IPS-20b (cell line): Measurements from ENCODE around the gene UBE2V1.
"Not testable (repeated sequence)": the region's sequence is repeated elsewhere in the genome, so short reads cannot be mapped to it uniquely, and the experiment has no call there.

Experiments
- H3K27ac ChIP-seq: one replicate; pipeline ENCODE4 v1.5.1; 2013; ENCODE audit warnings: low read length
- H3K27me3 ChIP-seq: 2 replicates; pipeline ENCODE4 v1.6.1; 2013; ENCODE audit warnings: mild to moderate bottlenecking, low read length, inconsistent platforms; ENCODE audit not compliant: insufficient read depth
- H3K36me3 ChIP-seq: 2 replicates; pipeline ENCODE4 v1.6.1; 2013; ENCODE audit warnings: low read depth, mild to moderate bottlenecking, inconsistent platforms, low read length, moderate library complexity; ENCODE audit not compliant: insufficient read depth
- H3K4me1 ChIP-seq: 2 replicates; pipeline ENCODE4 v1.6.1; 2013; ENCODE audit warnings: mild to moderate bottlenecking, control low read depth, inconsistent platforms, low read length, moderate library complexity; ENCODE audit not compliant: insufficient read depth
- H3K4me3 ChIP-seq: 2 replicates; pipeline ENCODE4 v1.5.1; 2013; ENCODE audit warnings: mild to moderate bottlenecking, low read length, inconsistent platforms
- H3K9ac ChIP-seq: 2 replicates; pipeline ENCODE4 v1.6.1; 2013; ENCODE audit warnings: low read depth, mild to moderate bottlenecking, inconsistent platforms, low read length, moderate library complexity
- H3K9me3 ChIP-seq: 2 replicates; pipeline ENCODE4 v1.6.1; 2013; ENCODE audit warnings: mild to moderate bottlenecking, low read depth, low read length, inconsistent platforms; ENCODE audit not compliant: insufficient read depth

Gene UBE2V1

DNA sequence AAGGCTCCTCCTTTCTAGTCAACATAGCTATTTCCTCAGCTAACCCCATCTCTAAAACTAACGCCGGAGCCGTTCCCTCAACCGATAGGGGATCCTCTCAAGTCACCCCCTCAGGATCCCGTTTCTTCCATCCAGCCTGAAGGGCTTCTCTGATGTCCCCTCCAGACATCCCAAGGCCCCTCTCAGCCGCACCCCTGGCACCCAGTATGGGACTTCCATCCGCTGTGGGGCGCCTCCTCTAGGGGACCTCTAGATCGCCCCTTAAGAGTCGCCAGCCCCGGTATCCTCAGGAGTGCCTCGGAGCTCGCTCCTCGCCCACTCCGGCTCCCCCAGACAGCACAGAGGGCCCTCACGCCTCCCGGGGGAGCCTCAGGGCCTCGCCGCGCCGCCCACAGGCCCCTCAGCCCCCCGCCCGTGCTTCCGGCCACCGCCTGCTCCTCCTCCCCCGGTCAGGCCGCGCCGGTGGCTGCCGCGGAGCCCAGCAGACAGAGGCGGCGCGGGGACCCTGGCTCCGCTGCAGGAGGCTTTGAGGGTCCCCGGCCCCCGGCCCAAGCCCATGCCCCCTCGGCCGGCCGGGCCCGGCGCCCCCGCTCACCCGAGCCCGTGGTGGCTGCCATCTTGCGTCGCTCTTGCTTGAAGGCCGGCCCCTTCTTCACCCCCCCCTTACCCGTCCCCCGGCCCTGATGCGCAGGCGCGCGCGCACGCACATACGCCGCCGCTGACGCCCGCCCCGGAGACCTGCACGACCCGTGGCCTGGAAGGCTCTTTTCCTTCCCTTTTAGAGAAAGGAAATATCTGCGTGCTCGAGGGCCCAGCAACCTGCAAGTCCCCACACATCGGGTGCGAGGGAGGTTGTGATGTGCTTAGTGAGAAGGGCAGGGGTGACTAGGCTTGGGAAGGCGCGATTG lies at the start of gene UBE2V1:
Gene UBE2V1 (minus strand): TSS at position 639 of the 908 bp plus-strand sequence. CDS start 22 bp downstream, at position 617.
- H3K27me3 ChIP-seq, result no peaks in the 10 kb centered on the region
- peaks cover 19% of the 10 kb centered on the region for H3K4me1 ChIP-seq
- H3K9ac ChIP-seq, result peak within 1 kb of the TSS; percentile 96
- no peaks in the 10 kb centered on the region for H3K9me3 ChIP-seq
- peak within 1 kb of the TSS; percentile 99 for H3K27ac ChIP-seq
- H3K4me3 ChIP-seq, result peak within 1 kb of the TSS; percentile 91
- peaks cover 19% of the 10 kb centered on the region; the same call in 1 of the 2 replicates for H3K36me3 ChIP-seq

DNA sequence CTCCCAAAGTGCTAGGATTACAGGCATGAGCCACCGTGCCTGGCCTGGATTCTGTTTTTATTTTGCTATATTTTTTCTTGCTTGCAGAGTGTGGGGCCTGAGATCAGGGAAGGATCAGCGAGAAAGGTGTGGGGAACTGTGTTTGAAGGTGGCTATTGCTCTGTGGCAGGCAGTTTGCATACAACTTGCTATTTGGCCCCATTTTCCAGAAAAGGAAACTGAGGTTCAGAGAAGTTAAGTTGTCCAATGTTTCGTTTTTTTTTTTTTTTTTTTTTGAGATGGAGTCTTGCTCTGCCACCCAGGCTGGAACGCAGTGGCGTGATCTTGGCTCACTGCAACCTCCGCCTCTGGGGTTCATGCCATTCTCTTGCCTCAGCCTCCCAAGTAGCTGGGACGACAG lies 48.5 kb upstream of the UBE2V1 start:
- not testable (repeated sequence) for H3K27me3 ChIP-seq, H3K9me3 ChIP-seq, H3K36me3 ChIP-seq, H3K9ac ChIP-seq, H3K4me3 ChIP-seq, H3K27ac ChIP-seq
- peaks cover 16% of the 10 kb centered on the region; the same call in 1 of the 2 replicates for H3K4me1 ChIP-seq

GRCh38 chr20:50153500-50154377 lies 40.8 kb upstream of the UBE2V1 start, which contains the start of gene PEDS1:
PEDS1 (minus strand) TSS chr20:50153723; CDS start chr20:50153637, 86 bp downstream.
- H3K4me1 ChIP-seq, result peaks cover 14% of the 10 kb centered on the region; the same call in 1 of the 2 replicates
- H3K4me3 ChIP-seq, result peak within 1 kb of the TSS; percentile 94
- 0 out of 2 replicates have a peak, but pooled peaks cover 6% of the 10 kb centered on the region for H3K36me3 ChIP-seq
- H3K9ac ChIP-seq, result peak within 1 kb of the TSS; percentile 89; the same call in 1 of the 2 replicates
- no peaks in the 10 kb centered on the region for H3K9me3 ChIP-seq
- H3K27ac ChIP-seq, result no peak within 1 kb of the TSS
- H3K27me3 ChIP-seq, result peaks cover 6% of the 10 kb centered on the region; the same call in 1 of the 2 replicates

- H3K36me3 ChIP-seq, result peaks cover 8% of the 10 kb centered on the region; the same call in 1 of the 2 replicates
- H3K27me3 ChIP-seq, result peaks cover 6% of the 10 kb centered on the region; the same call in 1 of the 2 replicates
- H3K4me1 ChIP-seq, result peaks cover 14% of the 10 kb centered on the region; the same call in 1 of the 2 replicates
- no peaks in the 10 kb centered on the region for H3K9me3 ChIP-seq
- H3K27ac ChIP-seq, result no peak overlapping the region
- H3K4me3 ChIP-seq, result peak overlapping the region; percentile 94
- H3K9ac ChIP-seq, result peak overlapping the region; percentile 89; the same call in 1 of the 2 replicates
Observed at GRCh38 chr20:50153153-50153499, 40.2 kb upstream of the UBE2V1 start.

DNA sequence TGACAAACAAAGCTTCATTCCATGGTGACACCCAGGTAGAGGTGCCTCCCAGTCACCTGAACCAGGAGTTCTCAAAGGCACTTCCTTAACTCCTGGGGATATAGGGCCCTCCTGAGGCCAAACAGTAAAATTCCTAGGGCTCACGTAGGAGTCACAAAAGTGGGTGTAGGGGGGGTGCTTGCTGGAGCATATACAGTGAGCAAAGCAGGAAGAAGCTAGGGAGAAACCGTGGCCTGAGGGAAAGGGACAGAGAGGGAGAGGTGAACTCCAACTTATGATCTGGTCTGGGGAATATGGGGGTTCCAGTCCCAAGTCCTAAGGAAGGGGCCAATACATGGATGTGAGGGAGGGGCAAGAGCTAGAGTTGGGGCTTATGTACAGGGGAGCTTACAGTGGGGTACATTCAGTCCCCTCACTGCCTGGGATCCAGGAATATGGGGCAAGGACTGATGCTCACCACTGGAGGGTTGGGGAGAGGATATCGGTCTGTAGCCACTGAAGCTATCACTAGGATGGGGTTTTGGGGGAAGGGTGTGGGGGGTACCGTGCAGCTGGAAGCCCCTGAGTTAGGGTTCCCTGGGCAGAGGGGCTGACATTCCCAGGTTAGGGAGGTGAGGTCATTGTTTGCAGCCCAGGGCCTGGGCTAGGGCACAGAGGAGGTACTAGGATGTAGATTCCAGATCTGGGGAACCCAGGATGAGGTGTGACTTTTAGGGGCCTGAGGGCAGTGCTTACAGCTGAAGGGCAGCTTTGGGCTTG lies 39.6 kb upstream of the UBE2V1 start:
- peak overlapping the region; percentile 89; the same call in 1 of the 2 replicates for H3K9ac ChIP-seq
- no peaks in the 10 kb centered on the region for H3K9me3 ChIP-seq
- peaks cover 11% of the 10 kb centered on the region; the same call in 1 of the 2 replicates for H3K36me3 ChIP-seq
- peaks cover 6% of the 10 kb centered on the region; the same call in 1 of the 2 replicates for H3K27me3 ChIP-seq
- H3K4me1 ChIP-seq, result peaks cover 14% of the 10 kb centered on the region; the same call in 1 of the 2 replicates
- no peak overlapping the region for H3K27ac ChIP-seq
- peak overlapping the region; percentile 94 for H3K4me3 ChIP-seq

DNA sequence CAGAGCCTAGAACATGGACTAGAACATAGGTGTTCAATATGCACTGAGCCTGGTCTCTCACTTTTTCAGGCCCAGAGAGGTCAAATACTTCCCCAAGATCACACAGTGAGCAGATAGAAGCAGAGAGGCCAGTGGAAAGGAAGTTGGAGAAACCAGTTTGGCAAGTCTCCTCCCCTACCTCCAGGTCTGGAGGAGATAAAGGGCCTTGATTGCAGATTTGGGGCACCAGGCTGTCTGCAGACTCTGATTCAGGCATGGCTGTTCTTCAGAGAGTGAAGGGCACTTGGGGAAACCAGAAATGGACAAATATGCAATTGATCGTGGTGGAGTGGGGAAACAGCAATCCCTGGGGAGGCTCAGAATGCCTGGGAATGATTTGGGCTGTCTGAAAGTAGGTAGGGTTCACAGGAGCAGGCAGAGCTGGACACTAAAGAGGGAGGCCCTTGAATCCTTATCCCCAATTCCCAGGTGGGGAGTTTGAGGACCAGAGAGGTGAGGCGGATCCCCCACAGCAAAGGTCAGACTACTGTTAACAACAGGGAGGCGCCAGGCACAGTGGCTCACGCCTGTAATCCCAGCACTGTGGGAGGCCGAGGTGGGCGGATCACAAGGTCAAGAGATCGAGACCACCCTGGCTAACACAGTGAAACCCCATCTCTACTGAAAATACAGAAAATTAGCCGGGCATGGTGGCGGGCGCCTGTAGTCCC lies 38.2 kb upstream of the UBE2V1 start:
- no peak overlapping the region for H3K27ac ChIP-seq

DNA sequence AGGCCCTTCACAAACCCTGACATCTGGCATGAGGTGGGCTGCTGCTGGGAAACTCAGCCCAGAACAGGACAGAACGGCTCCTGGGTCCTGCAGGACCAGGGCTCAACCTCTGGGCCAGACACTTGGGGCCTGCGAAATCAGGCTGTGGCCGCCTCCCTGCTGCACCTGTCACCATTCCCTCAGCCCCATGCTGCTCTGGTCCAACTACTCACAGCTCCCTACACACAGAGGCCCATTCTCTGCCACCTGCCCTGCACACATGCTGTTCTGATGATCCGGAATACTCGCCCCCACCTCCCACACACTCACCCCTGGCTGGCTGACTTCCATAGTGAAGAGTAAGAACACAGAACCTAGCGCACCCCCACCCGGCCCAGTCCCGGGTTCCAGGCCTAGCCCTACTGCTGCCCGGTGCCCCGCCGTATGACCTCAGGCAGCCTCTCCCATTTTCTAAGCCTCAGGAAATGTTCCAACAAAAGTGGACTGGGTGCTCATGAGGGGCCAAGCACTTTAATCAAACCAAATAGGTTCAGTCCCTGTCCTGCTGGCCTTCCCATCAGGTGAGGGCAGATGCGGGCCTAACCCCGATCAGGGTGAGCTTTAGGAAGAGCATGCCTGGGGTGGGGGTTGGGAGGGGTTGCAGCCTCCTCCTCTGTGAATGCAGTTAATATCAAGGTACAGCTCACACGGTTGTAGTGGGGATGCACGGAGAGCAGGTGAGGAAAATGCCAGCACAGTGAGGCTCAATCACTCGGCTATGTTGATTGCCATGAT lies 36.7 kb upstream of the UBE2V1 start:
- Histone ChIP-seq H3K4me3 (no peak overlapping the region), H3K9ac (no peak overlapping the region), H3K27ac (no peak overlapping the region), H3K9me3 (no peaks in the 10 kb centered on the region), H3K27me3 (peaks cover 6% of the 10 kb centered on the region; the same call in 1 of the 2 replicates), H3K36me3 (peaks cover 11% of the 10 kb centered on the region; the same call in 1 of the 2 replicates), H3K4me1 (peaks cover 19% of the 10 kb centered on the region)

More for the DNA sequence above, 38.2 kb upstream of the UBE2V1 start:
- H3K27me3 ChIP-seq, result peaks cover 6% of the 10 kb centered on the region; the same call in 1 of the 2 replicates
- H3K9me3 ChIP-seq, result no peaks in the 10 kb centered on the region
- H3K4me1 ChIP-seq, result peaks cover 19% of the 10 kb centered on the region
- peaks cover 11% of the 10 kb centered on the region; the same call in 1 of the 2 replicates for H3K36me3 ChIP-seq
- H3K9ac ChIP-seq, result 0 out of 2 replicates have a peak overlapping the region, but pooled peaks have one; percentile 42
- H3K4me3 ChIP-seq, result no peak overlapping the region

- Histone ChIP-seq H3K9ac (peak overlapping the region; percentile 28), H3K27me3 (no peaks in the 10 kb centered on the region), H3K27ac (no peak overlapping the region), H3K4me3 (no peak overlapping the region), H3K36me3 (peaks cover 15% of the 10 kb centered on the region; the same call in 1 of the 2 replicates), H3K9me3 (no peaks in the 10 kb centered on the region), H3K4me1 (peaks cover 15% of the 10 kb centered on the region)
Observed at GRCh38 chr20:50146732-50147662, 34.0 kb upstream of the UBE2V1 start.

DNA sequence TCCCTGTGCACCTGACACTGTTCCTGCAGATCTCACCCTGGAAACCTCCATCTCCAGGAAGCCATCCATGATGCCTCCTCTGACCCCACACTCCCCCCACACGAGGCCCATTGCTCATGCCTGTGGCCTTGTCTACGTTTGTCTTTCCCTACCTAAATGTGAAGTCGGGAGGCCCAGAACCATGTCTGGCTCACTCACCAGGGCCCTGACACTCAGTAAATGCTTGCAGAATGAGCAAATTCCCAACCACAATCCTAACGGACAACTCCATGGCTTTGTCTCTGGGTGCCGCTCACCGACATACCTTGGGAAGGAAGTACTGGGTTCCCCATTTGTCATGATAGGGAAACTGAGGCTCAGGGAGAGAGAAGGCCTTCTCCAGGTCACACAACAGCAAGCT lies 33.3 kb upstream of the UBE2V1 start:
- Histone ChIP-seq H3K27me3 (no peaks in the 10 kb centered on the region), H3K4me3 (no peak overlapping the region), H3K27ac (no peak overlapping the region), H3K9me3 (no peaks in the 10 kb centered on the region), H3K36me3 (peaks cover 23% of the 10 kb centered on the region), H3K9ac (no peak overlapping the region), H3K4me1 (peaks cover 13% of the 10 kb centered on the region)
